ENCODE measurements around the gene TOMM40L.

The TOMM40L gene

DNA sequence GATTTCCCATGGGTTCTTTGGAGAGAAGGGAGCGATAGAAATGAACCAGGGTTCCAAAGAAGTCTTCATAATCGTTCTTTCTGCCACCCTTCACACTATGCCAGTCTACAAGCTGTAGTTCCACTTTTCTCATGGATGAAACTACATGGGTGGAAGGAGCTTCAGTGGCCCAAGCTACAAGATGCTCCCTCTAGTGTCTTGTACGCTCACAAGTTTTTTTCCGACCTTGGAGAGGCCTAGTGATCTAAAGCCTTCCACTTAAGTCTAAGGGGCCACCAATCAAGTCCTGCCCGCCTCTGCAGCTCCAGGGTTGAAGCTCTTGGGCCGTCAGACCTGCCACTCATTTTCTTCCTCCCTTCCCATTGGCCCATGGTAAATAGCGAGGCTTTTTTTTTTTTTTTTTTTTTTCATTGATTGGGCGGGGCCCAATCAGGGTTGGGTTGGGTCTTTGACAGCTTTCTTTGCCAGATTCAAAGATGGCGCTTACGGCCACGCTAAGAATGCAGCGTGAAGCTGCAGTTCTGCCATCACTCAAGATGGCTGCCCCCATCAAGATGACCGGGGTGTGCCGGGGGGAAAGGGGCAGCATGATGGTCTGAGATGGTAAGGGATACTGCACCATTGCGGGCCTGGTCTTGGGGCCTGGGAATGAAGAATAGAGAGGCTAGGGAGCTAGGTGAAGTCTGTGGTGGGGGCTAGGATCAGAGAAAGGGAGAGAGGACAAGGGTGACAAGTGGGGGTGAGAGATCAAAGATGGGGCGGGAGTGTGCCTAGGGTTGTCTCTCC is at the start of gene TOMM40L:
TOMM40L (plus strand) TSS at position 527 of the 786 bp plus-strand sequence. CDS start 430 bp downstream, outside the sequence.
- peak; percentile 67 for DNase-seq (ENCODE audit: low read depth)

GRCh38 chr1:161176468-161177111 is 49.3 kb upstream of the TOMM40L start:
- DNase-seq (ENCODE audit: low read depth) = no peak

- DNase-seq (ENCODE audit: low read depth) = peak; percentile 97
These were observed 48.5 kb upstream of the TOMM40L start, which contains the start of gene B4GALT3 for GRCh38 chr1:161177112-161177935. TSS of gene B4GALT3 (minus strand) at chr1:161177507. CDS start at chr1:161176060, 1,447 bp downstream.

GRCh38 chr1:161177936-161178244 is 48.0 kb upstream of the TOMM40L start:
- no peak for DNase-seq (ENCODE audit: low read depth)

DNA sequence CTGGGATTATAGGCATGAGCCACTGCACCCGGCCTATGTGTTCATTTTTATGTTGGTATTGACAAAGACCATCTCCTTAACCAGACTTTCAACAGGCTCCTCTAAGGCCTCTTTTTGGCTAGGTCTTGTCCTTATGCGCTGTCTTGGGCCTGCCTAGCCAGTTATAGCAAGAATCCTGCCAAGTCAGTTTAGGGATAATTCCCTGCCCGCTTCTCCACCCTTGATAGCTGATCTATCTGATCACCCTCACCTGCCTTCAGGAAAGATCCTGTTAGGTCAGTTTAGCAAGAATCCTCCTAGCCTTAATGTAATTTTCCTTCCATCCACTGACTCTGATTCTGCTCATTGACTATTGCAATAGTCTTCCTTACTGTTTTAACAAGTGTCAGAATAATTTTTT is 46.2 kb upstream of the TOMM40L start:
- DNase-seq (ENCODE audit: low read depth) = no peak

GRCh38 chr1:161180639-161181038 is 45.2 kb upstream of the TOMM40L start:
- DNase-seq (ENCODE audit: low read depth) = no peak

DNA sequence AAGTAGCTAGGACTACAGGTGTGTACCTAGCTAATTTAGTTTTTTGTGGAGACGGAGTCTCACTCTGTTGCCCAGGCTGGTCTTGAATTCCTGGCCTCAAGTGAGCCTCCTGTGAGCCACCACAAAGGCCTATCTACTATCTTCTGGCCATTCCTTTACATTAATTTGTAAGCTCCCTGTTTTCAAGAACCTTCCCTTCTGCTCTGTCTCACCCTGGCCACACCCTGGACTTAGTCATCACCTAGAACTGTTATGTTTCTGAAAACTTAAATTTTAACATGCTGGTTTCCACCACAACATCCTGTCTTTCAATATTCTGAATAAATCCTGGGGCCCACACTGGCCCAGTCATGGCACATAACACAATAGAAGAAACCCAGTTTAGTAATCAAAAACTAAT is 43.6 kb upstream of the TOMM40L start:
- DNase-seq (ENCODE audit: low read depth) = no peak

DNA sequence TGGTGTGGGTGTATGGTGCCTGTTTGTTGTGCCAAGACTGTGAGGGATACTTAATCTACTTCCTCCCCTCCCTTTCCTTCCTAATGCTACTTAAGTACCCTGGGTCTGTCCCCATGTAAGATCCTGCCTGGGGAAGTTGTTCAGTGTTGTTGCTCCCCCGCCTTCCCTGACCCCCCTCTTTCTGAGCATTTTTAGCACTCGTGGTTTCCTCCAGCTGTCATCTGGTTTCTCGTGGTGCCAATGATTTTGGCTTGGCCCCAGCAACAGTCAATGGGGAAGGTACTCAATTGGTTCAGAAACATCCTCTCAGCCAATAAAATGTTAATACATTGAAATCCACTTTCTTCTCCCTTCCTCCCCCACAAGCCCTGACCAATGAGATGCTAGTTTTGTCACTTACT is 40.6 kb upstream of the TOMM40L start:
- DNase-seq (ENCODE audit: low read depth) = no peak

GRCh38 chr1:161185732-161186311 is 40.0 kb upstream of the TOMM40L start:
- no peak for DNase-seq (ENCODE audit: low read depth)

DNA sequence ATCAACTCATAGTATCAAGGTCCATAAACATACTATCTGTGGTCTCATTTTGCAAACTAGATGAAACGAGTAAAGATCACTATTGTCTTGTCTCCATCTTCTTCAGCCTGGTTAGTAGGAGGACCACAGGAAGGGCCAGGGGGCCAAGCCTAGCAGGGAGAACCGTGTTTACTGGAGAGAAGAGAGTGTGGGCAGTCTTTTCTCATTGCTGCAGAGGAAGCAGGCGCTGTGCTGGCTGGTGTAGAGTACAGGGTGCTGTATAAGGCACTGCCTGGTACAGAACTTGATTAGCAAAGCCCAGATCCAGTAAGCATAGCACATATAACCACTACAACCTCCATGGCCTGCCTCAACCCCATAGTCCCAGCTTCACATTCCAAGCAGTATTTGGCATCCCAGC is 38.5 kb upstream of the TOMM40L start:
- no peak for DNase-seq (ENCODE audit: low read depth)

- no peak for DNase-seq (ENCODE audit: low read depth)
These were observed 37.5 kb upstream of the TOMM40L start for GRCh38 chr1:161188381-161188780.

DNA sequence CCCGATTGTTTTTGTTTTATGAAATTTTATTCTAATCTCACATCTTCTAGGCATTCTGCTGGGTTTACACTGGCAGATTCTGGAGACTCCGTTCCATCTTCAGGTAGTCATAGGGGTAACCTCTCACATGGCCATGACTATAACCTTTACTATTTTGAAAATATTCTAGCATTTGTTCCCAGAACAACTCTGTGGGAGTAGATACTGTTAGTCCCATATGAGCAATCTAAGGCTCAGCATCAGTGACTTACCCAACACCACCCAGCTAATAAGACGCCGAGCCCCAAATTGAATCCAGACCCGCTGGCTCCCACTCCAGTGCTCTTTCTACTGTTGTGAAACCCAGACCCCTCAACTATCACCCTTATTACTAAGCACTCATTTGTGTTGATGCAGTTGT is 36.8 kb upstream of the TOMM40L start:
- no peak for DNase-seq (ENCODE audit: low read depth)

DNA sequence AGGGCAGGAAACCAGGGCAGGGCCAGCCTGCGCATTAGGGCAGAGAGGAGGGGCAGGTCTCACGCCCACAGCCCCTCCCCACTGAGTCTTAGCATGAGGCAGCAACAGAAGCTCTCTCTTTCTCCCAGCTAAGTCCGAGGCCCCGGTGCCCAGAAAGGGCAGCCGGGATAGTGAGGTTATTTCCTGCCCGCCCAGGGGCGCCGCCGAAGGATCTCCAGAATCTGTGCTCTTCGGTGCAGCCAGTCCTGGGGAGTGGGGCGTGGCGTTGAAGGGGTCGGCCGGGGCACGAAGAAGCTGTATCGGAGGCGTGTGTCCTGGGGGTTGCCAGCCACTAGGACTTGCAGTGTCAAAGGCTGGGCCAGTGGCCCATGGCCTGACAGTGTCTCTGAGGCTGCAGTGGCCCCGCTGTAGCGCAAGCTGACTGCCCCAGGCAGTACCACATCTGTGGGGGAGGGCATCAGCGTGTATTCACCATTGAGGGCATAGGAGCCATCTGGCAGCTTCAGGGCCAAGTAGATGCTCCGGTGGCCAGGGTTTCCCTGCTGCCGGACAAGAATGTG is 34.8 kb upstream of the TOMM40L start:
- no peak for DNase-seq (ENCODE audit: low read depth)

DNA sequence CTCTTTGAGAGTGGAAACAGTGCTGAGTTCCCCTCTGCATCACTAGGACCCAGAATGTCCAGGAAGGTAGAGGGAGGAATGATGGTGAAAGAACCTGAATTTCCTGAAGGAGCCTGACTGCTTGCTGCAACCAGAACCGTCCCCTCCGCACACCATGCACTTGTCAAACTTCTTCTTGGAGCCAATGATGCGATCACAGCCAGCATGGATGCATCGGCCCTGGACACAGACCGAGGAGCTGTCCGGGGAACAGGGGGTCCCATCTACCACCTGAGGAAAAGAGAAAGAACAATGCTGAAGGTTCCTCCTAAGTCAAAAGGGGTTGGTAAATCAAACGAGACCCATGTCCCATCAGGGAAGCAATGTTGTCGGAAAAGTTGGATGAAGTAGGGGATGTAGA is 33.9 kb upstream of the TOMM40L start:
- no peak for DNase-seq (ENCODE audit: low read depth)

DNA sequence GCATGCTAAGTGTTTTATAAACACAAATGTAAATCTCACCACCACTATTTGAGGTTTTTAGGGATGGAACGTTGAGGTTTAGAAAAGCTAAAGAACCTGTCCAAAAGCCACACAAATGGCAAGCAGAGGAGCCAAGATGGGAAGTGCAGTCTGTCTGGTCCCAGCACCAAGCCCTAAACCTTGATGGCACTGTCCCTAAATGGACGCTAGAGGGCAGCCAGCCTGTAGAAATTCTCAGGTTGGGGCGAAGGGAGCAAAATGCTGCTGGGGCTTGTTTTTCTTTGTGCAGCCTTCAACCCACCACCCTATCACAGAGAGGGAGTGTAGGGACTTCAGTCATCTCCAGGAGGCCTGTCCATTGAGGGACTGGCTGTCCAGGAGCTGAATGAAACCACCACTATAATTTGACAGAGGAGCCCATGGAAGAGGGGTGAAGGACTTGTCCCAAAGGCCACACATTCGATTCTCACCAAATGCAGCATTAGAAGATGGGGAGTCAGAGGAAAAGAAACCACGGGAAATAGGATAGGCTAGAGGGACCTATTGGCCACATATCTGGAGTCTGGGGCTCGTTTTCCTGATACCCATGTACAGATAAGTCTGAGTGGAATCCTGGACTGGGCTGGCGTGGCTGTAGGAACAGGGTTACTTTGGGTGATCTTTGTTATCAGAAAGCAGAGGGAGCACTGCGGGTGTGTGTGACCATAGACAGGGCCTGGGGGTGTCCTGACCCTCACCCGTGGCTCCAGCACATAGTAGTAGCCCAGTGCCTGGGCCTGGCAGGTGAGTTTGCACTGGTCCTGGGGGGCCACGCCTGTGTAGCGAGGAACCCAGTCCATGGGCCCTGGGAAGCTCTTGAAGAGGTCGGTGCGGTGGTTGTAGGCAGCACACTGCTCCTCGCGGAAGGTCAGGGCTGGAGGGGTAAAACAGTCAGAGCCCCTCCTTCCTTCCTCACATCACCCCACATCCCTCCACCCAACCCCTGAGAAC is 33.1 kb upstream of the TOMM40L start:
- no peak for DNase-seq (ENCODE audit: low read depth)

DNA sequence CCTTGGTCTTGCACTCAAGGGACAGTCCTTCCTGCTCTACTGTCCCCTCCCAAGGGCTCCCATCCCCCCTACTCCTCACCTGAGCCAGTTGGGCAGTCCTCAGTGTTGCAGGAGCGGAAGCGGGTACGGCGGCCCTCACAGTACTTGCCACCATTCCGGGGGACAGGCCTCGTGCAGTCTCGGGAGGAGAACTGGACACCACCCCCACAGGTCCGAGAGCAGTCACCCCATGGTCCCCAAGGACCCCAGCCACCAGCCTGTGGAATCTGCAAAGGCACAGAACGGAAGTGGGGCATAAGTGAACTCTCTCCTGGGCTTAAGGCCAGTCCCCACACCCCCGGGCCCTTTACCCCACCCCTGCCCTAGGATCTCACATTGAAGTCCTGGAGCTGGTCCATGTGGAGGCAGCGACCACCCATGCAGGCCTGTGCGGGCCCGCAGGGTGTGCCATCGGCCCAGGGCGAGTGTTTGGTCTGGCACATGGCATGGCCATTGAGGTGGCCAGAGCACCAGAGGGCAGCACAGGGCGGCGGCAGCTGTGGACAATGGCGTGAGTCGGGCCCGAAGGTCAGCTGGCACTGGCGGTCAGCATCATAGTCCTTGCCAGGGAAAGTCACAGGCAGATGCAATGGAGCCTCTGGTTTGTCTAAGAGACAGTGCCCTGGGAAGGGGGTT is 32.2 kb upstream of the TOMM40L start:
- DNase-seq (ENCODE audit: low read depth) = no peak

- no peak for DNase-seq (ENCODE audit: low read depth)
These were observed 30.7 kb upstream of the TOMM40L start for GRCh38 chr1:161195171-161195570.

DNA sequence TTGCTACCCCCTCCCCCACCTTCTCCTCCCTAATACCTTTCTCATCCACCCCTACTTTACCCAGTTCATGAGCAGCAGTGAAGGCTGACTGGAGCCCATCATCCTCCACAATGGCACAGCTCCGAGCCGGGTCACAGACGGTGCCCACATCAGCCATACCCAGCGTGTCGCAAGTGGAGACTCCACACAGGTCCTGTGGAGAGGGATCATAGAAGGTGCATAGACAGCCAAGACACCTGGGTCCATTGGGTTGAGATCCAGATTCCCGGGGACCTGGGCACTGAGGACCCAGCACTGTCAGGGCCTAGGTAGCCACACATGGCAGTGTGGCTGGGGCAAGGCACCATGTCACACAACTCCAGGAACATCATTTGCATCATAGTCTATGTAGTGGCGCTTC is 29.7 kb upstream of the TOMM40L start:
- no peak for DNase-seq (ENCODE audit: low read depth)

DNA sequence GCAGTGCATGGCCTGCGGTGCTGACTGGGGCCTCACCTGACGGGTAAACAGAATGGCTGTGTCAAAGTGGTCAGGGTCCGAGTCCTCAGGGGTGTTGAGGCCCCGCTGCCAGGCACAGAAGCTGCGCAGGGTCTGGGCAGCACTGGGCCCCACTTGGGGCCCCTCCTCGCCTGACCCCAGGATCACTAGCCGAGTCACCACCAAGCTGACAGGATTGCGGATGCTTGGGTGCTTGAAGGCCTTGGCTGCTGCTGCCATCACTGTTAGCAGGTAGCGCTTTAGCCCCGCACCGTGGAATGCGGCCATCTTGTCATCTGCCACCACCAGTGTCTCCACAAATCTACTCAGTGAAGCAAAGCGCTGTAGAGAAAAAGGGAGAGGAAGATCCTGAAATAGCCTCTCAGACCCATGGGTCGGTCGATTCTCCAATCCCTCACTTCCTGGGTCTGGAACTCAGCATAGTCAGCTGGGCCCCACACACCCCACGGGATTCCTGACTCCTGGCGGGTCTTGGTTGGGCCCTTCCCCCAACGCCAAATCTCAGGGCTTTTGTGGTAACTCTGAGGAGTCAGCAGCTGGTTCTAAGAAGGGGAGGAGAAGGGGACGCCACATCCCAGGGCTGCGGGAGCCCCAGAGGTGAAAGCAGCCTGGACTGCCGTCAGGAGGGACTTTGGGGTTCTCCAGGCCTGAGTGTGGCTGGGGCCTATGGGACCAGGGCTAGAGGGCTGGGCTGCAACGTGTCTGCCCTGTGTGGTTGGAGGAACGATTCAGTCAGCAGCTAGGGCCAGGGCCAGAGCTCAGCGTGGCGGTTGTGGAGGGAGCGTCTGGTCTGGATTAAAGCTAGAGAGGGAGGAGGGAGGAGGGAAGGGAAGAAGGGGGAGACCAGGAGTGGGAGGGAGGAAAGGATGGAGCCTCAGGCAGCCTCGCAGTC is 29.1 kb upstream of the TOMM40L start:
- no peak for DNase-seq (ENCODE audit: low read depth)
